Muscle of leg (tissue), 11 donors: Measurements from ENCODE around the gene HCCS. TPM values are rescaled to one million over a fixed set of nuclear protein-coding genes. Genes with fewer than 3 reads are reported as not detected.

ENCODE experiments used
- DNase-seq: peaks from one replicate; pipeline ENCODE4 v3.0.0; 2013
- H3K27ac ChIP-seq: one replicate; pipeline ENCODE4 v1.5.1; 2013; ENCODE audit warnings: mild to moderate bottlenecking, low read length, control low read depth
- H3K27me3 ChIP-seq: one replicate; pipeline ENCODE4 v1.6.1; 2013; ENCODE audit warnings: low read length; ENCODE audit not compliant: control insufficient read depth, insufficient read depth
- H3K36me3 ChIP-seq: one replicate; pipeline ENCODE4 v1.6.1; 2013; ENCODE audit warnings: low read length; ENCODE audit not compliant: control insufficient read depth, insufficient read depth
- H3K4me1 ChIP-seq: one replicate; pipeline ENCODE4 v1.6.1; 2013; ENCODE audit warnings: low read length; ENCODE audit not compliant: control insufficient read depth, insufficient read depth
- H3K4me3 ChIP-seq: one replicate; pipeline ENCODE4 v1.5.1; 2013; ENCODE audit warnings: low read length, control low read depth
- H3K9me3 ChIP-seq: replicated peaks from 2 replicates; pipeline ENCODE4 v1.6.1; 2013; ENCODE audit warnings: low read depth, low read length; ENCODE audit not compliant: control insufficient read depth
- WGBS: methylation state at CpG from one replicate; pipeline ENCODE4 v1.1.5; 2013; ENCODE audit warnings: missing lambda C conversion rate; ENCODE audit not compliant: insufficient coverage; 5-methylcytosine and 5-hydroxymethylcytosine counted together
- polyA plus RNA-seq, 8 donors: library from polyadenylated mRNA; unstranded; fragments of 120-200 nt; gene quantifications; one replicate each; pipeline versions ENCODE4 v1.2.1 to v1.2.3, GENCODE V29; 2013; ENCODE audit warnings: inconsistent platforms in 1 of 8, low replicate concordance in 1 of 8; ENCODE audit not compliant: insufficient read length in 8 of 8, insufficient read depth in 1 of 8
- total RNA-seq: library from RNA; stranded (reverse); fragments of 120-200 nt; gene quantifications from one replicate; pipeline ENCODE4 v1.2.4, GENCODE V29; 2013

The HCCS gene
- total and polyA plus RNA-seq, 9 donors: 17.2 to 35.0 (median 27.7) TPM

GRCh38 chrX:11172415-11172814 lies 61.3 kb downstream of the HCCS start:
- WGBS: no CpG with 5 or more reads among the region's 4 CpGs
- Histone ChIP-seq H3K9me3 (no peaks in the 10 kb centered on the region), H3K27me3 (peaks cover 12% of the 10 kb centered on the region), H3K4me3 (no peak overlapping the region), H3K27ac (peak overlapping the region; percentile 66), H3K4me1 (peaks cover 6% of the 10 kb centered on the region), H3K36me3 (peaks cover 6% of the 10 kb centered on the region)
- peak; percentile 75 for DNase-seq

Other genes starting within 250 kb of the HCCS start
- gene AMELX, start 182.1 kb downstream of the HCCS start, total RNA-seq: not detected
- under 1 TPM in 1 of 8 donors, not detected in 7; 0.36 TPM for gene AMELX, start 182.1 kb downstream of the HCCS start, polyA plus RNA-seq